BJ (cell line): ENCODE results near the gene DIS3L2. TPM values are rescaled to one million over a fixed set of nuclear protein-coding genes. Genes with fewer than 3 reads are reported as not detected.

Experiments used
- CTCF ChIA-PET: fragments of 350-600 bp; formaldehyde crosslinking; extraction: SDS; loops from one replicate; lab custom pipeline; 2021; ENCODE audit warnings: antibody characterized with exemption, inconsistent platforms; lab: Yijun Ruan, JAX
- POLR2A ChIA-PET: fragments of 300-600 bp; sonication (Branson Sonifier 250); formaldehyde crosslinking; extraction: SDS; loops from one replicate; lab custom pipeline; 2021; ENCODE audit warnings: antibody characterized with exemption; lab: Charles Lee
- DNase-seq: peaks from one replicate; pipeline ENCODE4 v3.0.0-alpha.2; 2011; ENCODE audit warnings: low read depth
- H3K27me3 ChIP-seq: 2 replicates; pipeline ENCODE4 v1.6.0; 2011; ENCODE audit warnings: low read length; ENCODE audit not compliant: control insufficient read depth, insufficient read depth
- H3K36me3 ChIP-seq: 2 replicates; pipeline ENCODE4 v1.5.1; 2011; ENCODE audit warnings: low read length; ENCODE audit not compliant: control insufficient read depth, insufficient read depth
- H3K4me3 ChIP-seq: 2 replicates; pipeline ENCODE4 v1.5.1; 2011; ENCODE audit warnings: low read depth, mild to moderate bottlenecking, control low read depth, low read length
- CTCF ChIP-seq: IDR thresholded peaks from 2 replicates; pipeline ENCODE4 v1.5.1; 2011; ENCODE audit warnings: low read depth, mild to moderate bottlenecking, control low read depth, inconsistent platforms, low read length, moderate library complexity; ENCODE audit not compliant: insufficient read depth
- polyA plus RNA-seq: library from polyadenylated mRNA; depleted of rRNA; stranded (reverse); fragments of >200 nt; gene quantifications from 2 replicates; pipeline ENCODE4 v1.2.3, GENCODE V29; 2011

The DIS3L2 gene
- polyA plus RNA-seq, 1 experiment: 12.4 TPM

- no peak for TF ChIP-seq CTCF
- POLR2A ChIA-PET: no interaction called here
- CTCF ChIA-PET: no interaction called here
- DNase-seq: peak; percentile 2
- H3K27me3 ChIP-seq: no peaks in the 10 kb centered on the region
- no peaks in the 10 kb centered on the region for H3K36me3 ChIP-seq
- no peak overlapping the region for H3K4me3 ChIP-seq
These were observed 113.6 kb downstream of the DIS3L2 start for GRCh38 chr2:232075080-232075479.

- ChIA-PET CTCF (no interaction called here), POLR2A (no interaction called here)
- no peak for DNase-seq
- Histone ChIP-seq H3K4me3 (no peak overlapping the region), H3K36me3 (no peaks in the 10 kb centered on the region), H3K27me3 (no peaks in the 10 kb centered on the region)
- no peak for TF ChIP-seq CTCF
These were observed 114.3 kb downstream of the DIS3L2 start for GRCh38 chr2:232075859-232076258.

GRCh38 chr2:232076272-232076671, 114.8 kb downstream of the DIS3L2 start:
- no peaks in the 10 kb centered on the region for H3K36me3 ChIP-seq
- ChIA-PET POLR2A (no interaction called here), CTCF (no interaction called here)
- no peak overlapping the region for H3K4me3 ChIP-seq
- H3K27me3 ChIP-seq: no peaks in the 10 kb centered on the region
- no peak for TF ChIP-seq CTCF
- DNase-seq: no peak

GRCh38 chr2:232076736-232077135, 115.2 kb downstream of the DIS3L2 start:
- TF ChIP-seq CTCF: no peak
- ChIA-PET CTCF (no interaction called here), POLR2A (no interaction called here)
- Histone ChIP-seq H3K4me3 (no peak overlapping the region), H3K27me3 (no peaks in the 10 kb centered on the region), H3K36me3 (no peaks in the 10 kb centered on the region)
- no peak for DNase-seq

- Histone ChIP-seq H3K27me3 (no peaks in the 10 kb centered on the region), H3K36me3 (no peaks in the 10 kb centered on the region; the same call in 1 of the 2 replicates), H3K4me3 (no peak overlapping the region)
- no peak for TF ChIP-seq CTCF
- no peak for DNase-seq
- POLR2A ChIA-PET: no interaction called here
- CTCF ChIA-PET: interaction anchor here (1.7 kb wide), 1 partner anchor 12 kb away, joined by 4 read pairs; no protein-coding TSS in a partner anchor
These were observed 123.7 kb downstream of the DIS3L2 start for GRCh38 chr2:232085164-232085563.
